GM23338 (cell line): ENCODE data around the gene SH2D4B. TPM values are rescaled to one million over a fixed set of nuclear protein-coding genes. Genes with fewer than 3 reads are reported as not detected.
"Not testable (repeated sequence)": the region's sequence is repeated elsewhere in the genome, so short reads cannot be mapped to it uniquely, and the experiment has no call there.

Experiments used
- ATAC-seq: fragments of 200-7000 bp; cut with Tn5 transposase; 3 replicates; pipeline ENCODE4 v1.9.1; 2020
- DNase-seq: peaks from one replicate; pipeline ENCODE4 v3.0.0-alpha.2; 2015; ENCODE audit warnings: low spot score
- H2AFZ ChIP-seq: fragments of 200-600 bp; sonication (generic); 2 replicates; pipeline ENCODE4 v1.8.0; 2016; ENCODE audit warnings: antibody characterized with exemption, mild to moderate bottlenecking, moderate library complexity
- H3F3A ChIP-seq: fragments of 200-600 bp; sonication (generic); replicated peaks from 2 replicates; pipeline ENCODE4 v1.8.0; 2017; ENCODE audit warnings: antibody characterized with exemption, mixed run types, low read depth
- H3K27ac ChIP-seq: fragments of 200-600 bp; sonication (generic); 2 replicates; pipeline ENCODE4 v1.6.1; 2016; ENCODE audit warnings: low read depth
- H3K27me3 ChIP-seq: fragments of 200-600 bp; sonication (generic); 2 replicates; pipeline ENCODE4 v1.8.0; 2016; ENCODE audit warnings: mild to moderate bottlenecking, mixed run types, moderate library complexity; ENCODE audit not compliant: insufficient read depth
- H3K36me3 ChIP-seq: fragments of 200-600 bp; sonication (generic); 2 replicates; pipeline ENCODE4 v1.8.0; 2016; ENCODE audit warnings: mild to moderate bottlenecking; ENCODE audit not compliant: insufficient read depth
- H3K4me1 ChIP-seq: fragments of 200-600 bp; sonication (generic); 2 replicates; pipeline ENCODE4 v1.8.0; 2016; ENCODE audit warnings: mild to moderate bottlenecking, moderate library complexity; ENCODE audit not compliant: insufficient read depth
- H3K4me2 ChIP-seq: fragments of 200-600 bp; sonication (generic); 2 replicates; pipeline ENCODE4 v1.7.1; 2017; ENCODE audit warnings: mixed run types
- H3K4me3 ChIP-seq: fragments of 200-600 bp; sonication (generic); 2 replicates; pipeline ENCODE4 v1.6.1; 2016; ENCODE audit warnings: mixed run types
- H3K79me2 ChIP-seq: fragments of 200-600 bp; sonication (generic); replicated peaks from 2 replicates; pipeline ENCODE4 v1.8.0; 2017; ENCODE audit warnings: mild to moderate bottlenecking; ENCODE audit not compliant: insufficient read depth
- H3K9me2 ChIP-seq: fragments of 200-600 bp; sonication (generic); 2 replicates; pipeline ENCODE4 v1.8.0; 2017; ENCODE audit not compliant: insufficient read depth
- H4K20me1 ChIP-seq: fragments of 200-600 bp; sonication (generic); replicated peaks from 2 replicates; pipeline ENCODE4 v1.8.0; 2017; ENCODE audit warnings: mild to moderate bottlenecking; ENCODE audit not compliant: insufficient read depth
- H3K27ac Mint-ChIP-seq: 2 replicates; pipeline ENCODE4 v1.8.0; 2020; ENCODE audit warnings: inconsistent platforms, mild to moderate bottlenecking, moderate library complexity, mixed read lengths
- H3K27me3 Mint-ChIP-seq: 3 replicates; pipeline ENCODE4 v1.8.0; 2022; ENCODE audit warnings: low read depth, mild to moderate bottlenecking, moderate library complexity, mixed read lengths, inconsistent platforms; ENCODE audit not compliant: insufficient read depth, poor library complexity
- H3K36me3 Mint-ChIP-seq: 3 replicates; pipeline ENCODE4 v1.8.0; 2021; ENCODE audit warnings: low read depth, mild to moderate bottlenecking, inconsistent platforms, moderate library complexity, mixed read lengths
- H3K4me1 Mint-ChIP-seq: 3 replicates; pipeline ENCODE4 v1.8.0; 2020; ENCODE audit warnings: mild to moderate bottlenecking, inconsistent platforms, mixed read lengths
- H3K4me3 Mint-ChIP-seq: 3 replicates; pipeline ENCODE4 v1.8.0; 2021; ENCODE audit warnings: moderate library complexity, mild to moderate bottlenecking, inconsistent platforms, mixed read lengths
- H3K9me3 Mint-ChIP-seq: 3 replicates; pipeline ENCODE4 v1.8.0; 2020; ENCODE audit warnings: moderate library complexity, mild to moderate bottlenecking, inconsistent platforms, mixed read lengths
- CTCF ChIP-seq, 2 experiments: fragments of 200-600 bp in 1 of 2; sonication (generic) in 1 of 2; conservative IDR thresholded peaks; 2 replicates each; pipeline versions ENCODE4 v1.5.1 to v1.6.1; 2016 to 2017; ENCODE audit warnings: antibody characterized with exemption in 2 of 2, low read depth in 2 of 2, mild to moderate bottlenecking in 2 of 2, moderate library complexity in 1 of 2
- EZH2 ChIP-seq: fragments of 200-600 bp; sonication (generic); IDR thresholded peaks from one replicate; pipeline ENCODE4 v1.8.0; 2017; ENCODE audit warnings: antibody characterized with exemption, mild to moderate bottlenecking, low read depth; ENCODE audit not compliant: unreplicated experiment
- POLR2AphosphoS5 ChIP-seq: IDR thresholded peaks from 2 replicates; pipeline ENCODE4 v1.6.1; 2016; ENCODE audit warnings: antibody characterized with exemption, low read depth
- REST ChIP-seq: IDR thresholded peaks from one replicate; pipeline ENCODE4 v1.6.1; 2018; ENCODE audit warnings: antibody characterized with exemption; ENCODE audit not compliant: unreplicated experiment
- ZNF331 ChIP-seq: fragments of 250-450 bp; sonication (Bioruptor Pico); IDR thresholded peaks from 2 replicates; pipeline ENCODE4 v1.5.0; 2020; ENCODE audit warnings: low read depth, mild to moderate bottlenecking, moderate library complexity
- polyA plus RNA-seq: library from polyadenylated mRNA; unstranded; fragments of >200 nt; fragmentation: Nextera tagmentation; extraction: Ambion mirVana; gene quantifications from 2 replicates; pipeline ENCODE4 v1.2.1, GENCODE V29; 2016
- total RNA-seq: library from RNA; depleted of rRNA; stranded (reverse); fragments of >200 nt; shearing (Covaris generic); gene quantifications from 2 replicates; pipeline ENCODE4 v1.2.3, GENCODE V29; 2014

Gene SH2D4B
- total and polyA plus RNA-seq, 2 experiments from 2014 or later, result 0.08 TPM; not detected in 1

GRCh38 chr10:80543319-80543672, 5.6 kb downstream of the SH2D4B start:
- not testable (repeated sequence) for DNase-seq, H3K27me3 ChIP-seq, H3K27ac ChIP-seq, H3K9me2 ChIP-seq, H3K27ac Mint-ChIP-seq, H3K4me2 ChIP-seq, H3K4me1 ChIP-seq, H3K79me2 ChIP-seq, H3K4me3 ChIP-seq, H2AFZ ChIP-seq, H3K4me1 Mint-ChIP-seq, H3F3A ChIP-seq, H3K36me3 Mint-ChIP-seq, ATAC-seq, H3K9me3 Mint-ChIP-seq, H3K36me3 ChIP-seq, H3K4me3 Mint-ChIP-seq, H4K20me1 ChIP-seq
- H3K27me3 Mint-ChIP-seq, result peaks cover 14% of the 10 kb centered on the region

DNA sequence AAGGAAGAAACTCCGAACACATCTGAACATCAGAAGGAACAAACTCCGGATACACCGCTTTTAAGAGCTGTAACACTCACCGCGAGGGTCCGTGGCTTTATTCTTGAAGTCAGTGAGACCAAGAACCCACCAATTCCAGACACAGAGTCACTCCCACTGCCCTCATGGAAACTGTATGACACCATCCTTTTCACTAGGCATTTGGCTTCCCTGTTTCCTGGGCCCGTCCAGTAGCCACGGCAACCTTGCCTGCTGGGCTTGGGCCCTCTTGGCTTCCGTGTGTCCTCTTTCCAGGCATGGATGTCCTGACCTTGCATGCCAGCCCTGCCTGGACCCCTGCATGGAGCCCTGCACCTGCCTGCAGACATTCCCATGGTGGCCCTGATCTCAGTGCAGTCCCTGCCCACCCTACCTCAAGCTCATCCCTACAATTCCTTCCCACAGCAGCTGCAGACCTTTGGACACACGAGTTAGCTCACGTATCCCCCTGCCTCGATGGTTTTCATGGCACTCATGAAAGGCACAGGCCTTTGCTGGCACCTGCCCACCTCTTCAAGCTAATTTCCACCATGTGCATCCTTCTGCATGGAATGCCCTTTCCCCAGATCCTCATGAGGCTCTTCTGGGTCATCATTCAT, 6.7 kb downstream of the SH2D4B start:
- Histone ChIP-seq H3K9me2 (no peaks in the 10 kb centered on the region), H3K79me2 (no peaks in the 10 kb centered on the region), H3K4me1 (no peaks in the 10 kb centered on the region), H4K20me1 (no peaks in the 10 kb centered on the region), H3F3A (no peaks in the 10 kb centered on the region), H3K4me3 (no peak overlapping the region), H2AFZ (no peak overlapping the region), H3K27ac (no peak overlapping the region), H3K36me3 (no peaks in the 10 kb centered on the region), H3K4me2 (no peak overlapping the region), H3K27me3 (no peaks in the 10 kb centered on the region)
- Mint-ChIP-seq H3K36me3 (no peaks in the 10 kb centered on the region; the same call in 2 of the 3 replicates), H3K27ac (no peak overlapping the region), H3K4me3 (no peak overlapping the region), H3K27me3 (peaks cover 14% of the 10 kb centered on the region), H3K9me3 (no peaks in the 10 kb centered on the region; the same call in 2 of the 3 replicates), H3K4me1 (no peaks in the 10 kb centered on the region; the same call in 2 of the 3 replicates)
- ATAC-seq, result no peak
- TF ChIP-seq ZNF331 (CRISPR knock-in tag) (no peak), REST (no peak), EZH2 (no peak), POLR2AphosphoS5 (no peak)
- DNase-seq, result no peak

GRCh38 chr10:80545258-80545881, 7.7 kb downstream of the SH2D4B start:
- Mint-ChIP-seq H3K4me3 (no peak overlapping the region), H3K27ac (no peak overlapping the region), H3K9me3 (no peaks in the 10 kb centered on the region; the same call in 2 of the 3 replicates), H3K4me1 (no peaks in the 10 kb centered on the region; the same call in 2 of the 3 replicates), H3K27me3 (peaks cover 12% of the 10 kb centered on the region), H3K36me3 (no peaks in the 10 kb centered on the region; the same call in 2 of the 3 replicates)
- no peaks in the 10 kb centered on the region for H4K20me1 ChIP-seq
- no peaks in the 10 kb centered on the region for H3K4me1 ChIP-seq
- DNase-seq (no peak), ATAC-seq (no peak)
- H3K4me2 ChIP-seq, result no peak overlapping the region
- H3K4me3 ChIP-seq, result no peak overlapping the region
- no peaks in the 10 kb centered on the region for H3K36me3 ChIP-seq
- no peaks in the 10 kb centered on the region for H3K27me3 ChIP-seq
- no peaks in the 10 kb centered on the region for H3K79me2 ChIP-seq
- H3F3A ChIP-seq, result no peaks in the 10 kb centered on the region
- no peaks in the 10 kb centered on the region for H3K9me2 ChIP-seq
- H2AFZ ChIP-seq, result no peak overlapping the region
- no peak overlapping the region for H3K27ac ChIP-seq
- TF ChIP-seq CTCF (conservative IDR thresholded peaks at IDR 0.05; ENCODE audit: low read depth in 2 of 2), result no peak
